HG03108 (cell line): ENCODE results near the gene TUBA8.
"Not testable (repeated sequence)": the region's sequence is repeated elsewhere in the genome, so short reads cannot be mapped to it uniquely, and the experiment has no call there.

ENCODE experiments used
- ATAC-seq: cut with Tn5 transposase; IDR thresholded peaks from one replicate; pipeline ENCODE4 v1.9.1; 2021; ENCODE audit warnings: moderate library complexity; ENCODE audit not compliant: unreplicated experiment

TUBA8 gene

GRCh38 chr22:18126606-18127005, 16.0 kb downstream of the TUBA8 start:
- ATAC-seq: no peak

GRCh38 chr22:18130018-18130417, 19.4 kb downstream of the TUBA8 start:
- ATAC-seq: no peak

- no peak for ATAC-seq
Observed at GRCh38 chr22:18130699-18131429, 20.3 kb downstream of the TUBA8 start.

GRCh38 chr22:18133452-18133851, 22.8 kb downstream of the TUBA8 start:
- no peak for ATAC-seq

- ATAC-seq: no peak
Observed at GRCh38 chr22:18136563-18137320, 26.1 kb downstream of the TUBA8 start.

GRCh38 chr22:18141004-18141403, 30.4 kb downstream of the TUBA8 start:
- ATAC-seq: not testable (repeated sequence)

GRCh38 chr22:18144105-18144504, 33.5 kb downstream of the TUBA8 start:
- ATAC-seq: no peak

GRCh38 chr22:18145676-18146388, 35.2 kb downstream of the TUBA8 start:
- no peak for ATAC-seq

GRCh38 chr22:18146389-18146753, 35.8 kb downstream of the TUBA8 start:
- no peak for ATAC-seq

- no peak for ATAC-seq
Observed at GRCh38 chr22:18147791-18148190, 37.2 kb downstream of the TUBA8 start.

- ATAC-seq: no peak
Observed at GRCh38 chr22:18148293-18148965, 37.8 kb downstream of the TUBA8 start.

GRCh38 chr22:18152519-18152918, 41.9 kb downstream of the TUBA8 start:
- no peak for ATAC-seq

GRCh38 chr22:18154821-18155390, 44.3 kb downstream of the TUBA8 start:
- no peak for ATAC-seq

- not testable (repeated sequence) for ATAC-seq
Observed at GRCh38 chr22:18155546-18155945, 44.9 kb downstream of the TUBA8 start.

GRCh38 chr22:18156878-18157713, 46.5 kb downstream of the TUBA8 start:
- ATAC-seq: no peak

GRCh38 chr22:18157714-18158028, 47.1 kb downstream of the TUBA8 start:
- no peak for ATAC-seq

- ATAC-seq: not testable (repeated sequence)
Observed at GRCh38 chr22:18160641-18161040, 50.0 kb downstream of the TUBA8 start.

GRCh38 chr22:18163843-18164242, 53.2 kb downstream of the TUBA8 start:
- peak; percentile 58 for ATAC-seq

GRCh38 chr22:18164584-18164983, 54.0 kb downstream of the TUBA8 start:
- not testable (repeated sequence) for ATAC-seq

GRCh38 chr22:18165356-18165755, 54.7 kb downstream of the TUBA8 start:
- ATAC-seq: not testable (repeated sequence)
